Stimulated activated CD8-positive, alpha-beta memory T cell treated with anti-CD3 and anti-CD28 coated beads, Interleukin-12 subunit alpha, Interleukin-12 subunit beta, amount 100 ng/mL, for 4 hours (primary cell): ENCODE data around the gene TRPT1.
"Not testable (repeated sequence)": the region's sequence is repeated elsewhere in the genome, so short reads cannot be mapped to it uniquely, and the experiment has no call there.

Experiments
- DNase-seq: peaks from one replicate; pipeline ENCODE4 v3.0.0-alpha.2; 2020; ENCODE audit warnings: low read depth

Gene TRPT1

GRCh38 chr11:64258946-64259532 is 33.1 kb upstream of the TRPT1 start:
- no peak for DNase-seq

GRCh38 chr11:64258356-64258755 is 32.4 kb upstream of the TRPT1 start:
- DNase-seq: no peak

DNA sequence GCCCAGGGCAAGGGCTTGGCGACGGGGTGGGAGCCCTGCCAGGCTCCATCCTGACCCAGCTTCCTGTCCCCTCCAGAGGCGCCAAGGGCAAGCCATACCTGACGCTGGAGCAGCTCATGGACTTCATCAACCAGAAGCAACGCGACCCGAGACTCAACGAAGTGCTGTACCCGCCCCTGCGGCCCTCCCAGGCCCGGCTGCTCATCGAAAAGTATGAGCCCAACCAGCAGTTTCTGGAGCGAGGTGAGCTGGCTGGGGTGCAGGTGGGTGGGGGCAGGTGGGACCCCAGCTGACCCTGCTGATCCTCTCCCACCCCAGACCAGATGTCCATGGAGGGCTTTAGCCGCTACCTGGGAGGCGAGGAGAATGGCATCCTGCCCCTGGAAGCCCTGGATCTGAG is 30.3 kb upstream of the TRPT1 start:
- no peak for DNase-seq

DNA sequence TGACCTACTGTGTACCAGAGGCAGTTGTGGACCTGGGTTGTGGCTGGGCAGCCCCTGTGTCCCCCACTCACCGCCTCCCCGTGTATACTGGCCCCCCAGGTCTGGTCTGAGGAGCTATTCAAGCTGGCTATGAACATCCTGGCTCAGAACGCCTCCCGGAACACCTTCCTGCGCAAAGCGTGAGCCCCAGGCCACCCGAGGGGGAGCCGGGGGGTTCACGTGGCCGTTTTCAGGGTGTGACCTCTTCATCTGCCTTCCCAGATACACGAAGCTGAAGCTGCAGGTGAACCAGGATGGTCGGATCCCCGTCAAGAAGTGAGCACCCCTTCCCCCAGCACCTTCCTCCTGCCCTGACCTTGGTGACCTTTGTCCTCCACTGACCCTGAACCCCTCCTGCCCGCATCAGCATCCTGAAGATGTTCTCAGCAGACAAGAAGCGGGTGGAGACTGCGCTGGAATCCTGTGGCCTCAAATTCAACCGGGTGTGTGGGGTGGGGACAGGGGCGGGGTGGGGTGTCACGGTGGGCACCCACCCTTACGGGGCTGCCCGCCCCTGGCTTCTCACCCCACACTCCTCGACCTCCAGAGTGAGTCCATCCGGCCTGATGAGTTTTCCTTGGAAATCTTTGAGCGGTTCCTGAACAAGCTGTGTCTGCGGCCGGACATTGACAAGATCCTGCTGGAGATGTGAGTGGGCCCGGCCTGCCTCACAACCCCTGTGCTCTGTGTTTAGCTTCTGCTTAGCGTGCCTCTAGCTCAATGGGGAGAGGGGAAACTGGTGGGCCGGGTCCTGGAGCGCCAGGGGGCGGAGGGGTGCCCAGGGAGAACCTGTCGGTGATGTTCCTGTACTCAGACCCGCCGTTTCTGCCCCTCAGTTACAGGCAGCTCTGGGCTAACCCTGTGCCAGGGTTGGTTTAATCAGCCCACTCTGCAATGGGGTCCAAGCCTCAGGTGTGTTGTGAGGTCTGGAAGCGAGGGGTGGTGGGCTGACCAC is 29.4 kb upstream of the TRPT1 start:
- no peak for DNase-seq

DNA sequence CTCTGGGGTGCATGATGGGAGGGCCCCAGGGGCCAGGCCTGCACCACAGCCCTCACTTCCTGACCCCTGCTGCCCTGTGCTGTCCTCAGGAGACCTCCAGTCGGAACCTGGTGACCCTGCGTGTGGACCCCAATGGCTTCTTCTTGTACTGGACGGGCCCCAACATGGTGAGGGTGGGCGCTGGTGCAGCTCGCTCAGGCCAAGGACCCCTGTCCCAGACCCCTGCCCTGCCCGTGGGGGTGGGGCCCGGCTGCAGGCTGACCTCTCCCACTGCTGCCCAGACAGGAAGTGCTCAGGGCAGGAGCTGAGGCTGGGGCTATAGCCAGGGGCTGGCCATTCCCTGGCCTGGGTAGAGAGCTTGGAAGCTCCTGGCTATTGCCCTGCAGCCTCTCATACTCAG is 28.3 kb upstream of the TRPT1 start:
- no peak for DNase-seq

GRCh38 chr11:64253481-64253880 is 27.5 kb upstream of the TRPT1 start:
- DNase-seq: no peak

DNA sequence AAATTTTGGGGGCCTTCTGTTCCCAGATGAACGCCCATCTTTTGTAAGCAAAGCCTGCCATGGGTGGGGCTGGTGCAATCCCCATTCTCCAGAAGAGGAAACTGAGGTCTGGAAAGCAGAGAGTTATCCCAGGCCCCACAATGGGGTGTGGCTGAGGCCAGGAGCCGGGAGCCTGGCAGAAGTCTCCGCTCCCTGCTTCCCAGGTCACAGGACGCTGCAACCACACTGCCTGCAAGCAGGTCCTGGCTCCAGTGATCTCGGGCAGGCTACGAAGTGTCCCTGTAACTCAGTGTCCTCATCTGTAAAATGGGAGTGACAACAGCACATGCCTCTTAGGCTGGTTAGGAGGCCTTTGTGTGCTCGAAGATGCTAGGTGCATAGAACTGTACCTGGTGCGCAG is 27.1 kb upstream of the TRPT1 start:
- no peak for DNase-seq

GRCh38 chr11:64252003-64252872 is 26.3 kb upstream of the TRPT1 start:
- DNase-seq: no peak

GRCh38 chr11:64251753-64252002 is 25.7 kb upstream of the TRPT1 start:
- no peak for DNase-seq

GRCh38 chr11:64251016-64251752 is 25.2 kb upstream of the TRPT1 start, which contains the start of gene PLCB3:
PLCB3 (plus strand) TSS chr11:64251530; CDS start chr11:64251650, 120 bp downstream.
- peak; percentile 55 for DNase-seq

DNA sequence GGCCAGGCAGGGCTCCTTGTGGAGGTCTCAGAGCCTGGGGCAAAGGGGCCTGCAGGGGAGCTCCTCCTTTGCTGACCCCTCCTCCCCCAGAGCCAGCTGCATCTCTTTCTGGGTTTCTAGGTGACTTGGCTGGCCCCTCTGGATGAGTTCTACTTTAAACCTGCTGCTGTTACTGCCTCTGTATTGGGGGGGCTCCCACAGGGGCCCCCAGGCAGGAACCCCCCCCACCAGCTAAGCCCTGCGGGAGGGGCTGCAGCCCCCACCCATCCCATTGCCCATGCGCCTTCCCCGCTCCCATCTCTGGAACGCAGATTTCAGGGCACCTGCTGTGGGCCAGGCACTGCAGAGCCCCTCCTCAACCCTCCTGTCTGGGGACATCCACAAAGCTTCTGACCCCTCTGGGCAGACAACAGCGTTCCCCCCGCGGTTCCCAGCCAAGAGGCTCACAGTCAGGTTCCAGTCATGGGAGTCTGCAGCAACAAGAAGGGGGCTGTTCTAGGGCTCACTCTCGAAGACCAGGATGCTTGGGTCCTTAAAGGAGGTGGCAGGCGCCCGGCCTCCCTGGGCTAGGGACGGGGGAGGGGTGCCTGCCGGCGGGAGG is 24.5 kb upstream of the TRPT1 start:
- no peak for DNase-seq

- DNase-seq: no peak
Observed at GRCh38 chr11:64249563-64250414, 23.8 kb upstream of the TRPT1 start.

DNA sequence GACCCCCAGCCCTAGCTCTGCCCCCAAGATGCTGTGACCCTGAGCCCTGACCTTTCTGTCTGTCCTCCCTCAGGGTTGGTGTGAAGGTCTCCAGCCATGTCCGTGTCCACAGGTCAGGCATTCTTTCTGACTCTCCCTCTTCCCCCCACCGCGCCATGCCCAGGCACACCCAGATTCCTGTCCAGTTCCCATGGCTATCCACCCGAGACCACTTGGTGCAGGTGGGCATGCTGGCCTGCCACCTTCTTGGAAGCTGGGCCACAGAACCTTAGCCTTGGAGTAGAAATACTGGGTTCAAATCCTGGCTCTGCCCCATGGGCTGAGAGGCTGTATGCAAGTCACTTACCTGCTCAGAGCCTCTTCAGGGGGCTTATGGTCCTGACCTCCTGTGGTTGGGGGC is 23.1 kb upstream of the TRPT1 start:
- DNase-seq: no peak

- no peak for DNase-seq
Observed at GRCh38 chr11:64248578-64248977, 22.6 kb upstream of the TRPT1 start.

- no peak for DNase-seq
Observed at GRCh38 chr11:64247729-64248531, 21.9 kb upstream of the TRPT1 start.

GRCh38 chr11:64246871-64247728 is 21.1 kb upstream of the TRPT1 start, which contains the start of gene PPP1R14B:
PPP1R14B (minus strand) TSS chr11:64246943; CDS start chr11:64246673, 270 bp downstream.
- DNase-seq: peak; percentile 67

GRCh38 chr11:64246621-64246870 is 20.6 kb upstream of the TRPT1 start:
- not testable (repeated sequence) for DNase-seq

GRCh38 chr11:64245797-64246620 is 20.0 kb upstream of the TRPT1 start:
- peak; percentile 74 for DNase-seq
